Gastroesophageal sphincter (tissue), 4 donors: ENCODE data around the gene IPO11. TPM values are rescaled to one million over a fixed set of nuclear protein-coding genes. Genes with fewer than 3 reads are reported as not detected.

ENCODE experiments used
- ATAC-seq: fragments of 150-250 bp; one replicate; pipeline ENCODE4 v1.9.1; 2016; ENCODE audit warnings: mild to moderate bottlenecking, moderate library complexity
- H3K27ac ChIP-seq, 4 donors: fragments of 200-600 bp; sonication (generic) in 3 of 4; 1 replicate in 3 of 4; 2 replicates in 1 of 4; pipeline ENCODE4 v1.5.1; 2016 to 2019
- H3K27me3 ChIP-seq: fragments of 200-600 bp; sonication (generic); one replicate; pipeline ENCODE4 v1.5.1; 2019
- H3K36me3 ChIP-seq, 2 donors: fragments of 200-600 bp; sonication (generic); one replicate each; pipeline ENCODE4 v1.5.1; 2019; ENCODE audit warnings: control low read depth in 1 of 2
- H3K4me1 ChIP-seq, 3 donors: fragments of 200-600 bp; sonication (generic); 1 replicate in 2 of 3; 2 replicates in 1 of 3; pipeline ENCODE4 v1.5.1; 2016 to 2019; ENCODE audit warnings: control low read depth in 2 of 3
- H3K4me3 ChIP-seq, 2 donors: fragments of 200-600 bp; sonication (generic); one replicate each; pipeline ENCODE4 v1.5.1; 2019; ENCODE audit warnings: mild to moderate bottlenecking in 1 of 2, moderate library complexity in 1 of 2
- H3K9me3 ChIP-seq, 3 donors: fragments of 200-600 bp; sonication (generic); one replicate each; pipeline ENCODE4 v1.5.1; 2017 to 2019; ENCODE audit warnings: control low read depth in 2 of 3
- CTCF ChIP-seq, 4 experiments: fragments of 200-600 bp in 2 of 4; fragments of 450-650 bp in 2 of 4; sonication (generic) in 1 of 4; IDR thresholded peaks; one replicate each; pipeline ENCODE4 v1.5.1; 2017 to 2019; ENCODE audit warnings: antibody characterized with exemption in 4 of 4, mild to moderate bottlenecking in 2 of 4, moderate library complexity in 2 of 4
- EP300 ChIP-seq: sonication (generic); formaldehyde crosslinking; IDR thresholded peaks from one replicate; pipeline ENCODE4 v1.6.1; 2017; ENCODE audit warnings: antibody characterized with exemption, mild to moderate bottlenecking
- POLR2A ChIP-seq, 2 donors: fragments of 450-650 bp; IDR thresholded peaks; one replicate each; pipeline ENCODE4 v1.6.1; 2017; ENCODE audit warnings: antibody characterized with exemption in 2 of 2, mild to moderate bottlenecking in 2 of 2, moderate library complexity in 1 of 2
- POLR2AphosphoS5 ChIP-seq: sonication (generic); formaldehyde crosslinking; IDR thresholded peaks from one replicate; pipeline ENCODE4 v1.6.1; 2017; ENCODE audit warnings: antibody characterized with exemption
- WGBS, 2 donors: methylation state at CpG; one replicate each; pipeline ENCODE4 v1.1.5; 2018; ENCODE audit warnings: low coverage in 1 of 2; 5-methylcytosine and 5-hydroxymethylcytosine counted together
- total RNA-seq, 4 donors: library from RNA; depleted of rRNA; stranded (reverse); fragments of >200 nt; gene quantifications; one replicate each; pipeline ENCODE4 v1.1.0, GENCODE V29; 2016

The IPO11 gene
- 10 to 100 TPM; 15.8 to 25.1 (median 17.2) TPM for total RNA-seq

- H3K4me3 ChIP-seq, result peak within 1 kb of the TSS; percentile 85 to 97
- TF ChIP-seq EP300, result no peak
- peak; percentile 64 to 78 for TF ChIP-seq POLR2A (IDR thresholded peaks at IDR 0.05)
- no peak for TF ChIP-seq CTCF (IDR thresholded peaks at IDR 0.05)
- TF ChIP-seq POLR2AphosphoS5, result peak; percentile 93
- peaks cover 0 to 29% (median 9%) of the 10 kb centered on the region in 3 donors for H3K4me1 ChIP-seq
- H3K9me3 ChIP-seq, result no peaks in the 10 kb centered on the region
- WGBS, 2 donors, result 0% methylated on average over 8 to 10 of the region's 66 CpGs
- H3K27ac ChIP-seq, result peak within 1 kb of the TSS; percentile 24 to 86 (median 84)
- no peaks in the 10 kb centered on the region for H3K36me3 ChIP-seq
- ATAC-seq, result peak; percentile 100
- no peaks in the 10 kb centered on the region for H3K27me3 ChIP-seq
These were observed at the start of gene IPO11 for GRCh38 chr5:62412549-62413329. TSS of gene IPO11 (plus strand) at chr5:62412763. CDS start at chr5:62437280, 24,517 bp downstream.

GRCh38 chr5:62369039-62369438, 43.5 kb upstream of the IPO11 start:
- Histone ChIP-seq H3K9me3 (no peaks in the 10 kb centered on the region), H3K4me3 (no peak overlapping the region), H3K36me3 (peaks cover 0 to 71% of the 10 kb centered on the region in 2 donors), H3K27me3 (no peaks in the 10 kb centered on the region), H3K4me1 (no peaks in the 10 kb centered on the region), H3K27ac (no peak overlapping the region)
- 95 to 100% methylated on average over 1 to 2 of the region's 2 CpGs for WGBS, 2 donors
- TF ChIP-seq EP300 (no peak), POLR2A (IDR thresholded peaks at IDR 0.05) (no peak), CTCF (IDR thresholded peaks at IDR 0.05) (no peak), POLR2AphosphoS5 (no peak)
- ATAC-seq, result no peak

- Histone ChIP-seq H3K36me3 (peaks cover 0 to 71% of the 10 kb centered on the region in 2 donors), H3K27ac (no peak overlapping the region), H3K9me3 (no peaks in the 10 kb centered on the region), H3K4me1 (no peaks in the 10 kb centered on the region), H3K27me3 (no peaks in the 10 kb centered on the region), H3K4me3 (no peak overlapping the region)
- no peak for ATAC-seq
- TF ChIP-seq CTCF (IDR thresholded peaks at IDR 0.05) (no peak), POLR2A (IDR thresholded peaks at IDR 0.05) (no peak), EP300 (no peak), POLR2AphosphoS5 (no peak)
These were observed 41.2 kb upstream of the IPO11 start for GRCh38 chr5:62371409-62371808.

- peaks cover 0 to 71% of the 10 kb centered on the region in 2 donors for H3K36me3 ChIP-seq
- H3K4me3 ChIP-seq, result no peak overlapping the region
- H3K27me3 ChIP-seq, result no peaks in the 10 kb centered on the region
- WGBS, 2 donors, result 100% methylated on average over 1 to 2 of the region's 3 CpGs
- H3K9me3 ChIP-seq, result no peaks in the 10 kb centered on the region
- TF ChIP-seq POLR2A (IDR thresholded peaks at IDR 0.05) (no peak), EP300 (no peak), POLR2AphosphoS5 (no peak), CTCF (IDR thresholded peaks at IDR 0.05) (no peak)
- H3K27ac ChIP-seq, result no peak overlapping the region
- ATAC-seq, result no peak
- no peaks in the 10 kb centered on the region for H3K4me1 ChIP-seq
These were observed 40.0 kb upstream of the IPO11 start for GRCh38 chr5:62372600-62372999.

GRCh38 chr5:62373382-62373781, 39.2 kb upstream of the IPO11 start:
- ATAC-seq, result no peak
- Histone ChIP-seq H3K27me3 (no peaks in the 10 kb centered on the region), H3K4me1 (no peaks in the 10 kb centered on the region), H3K4me3 (no peak overlapping the region), H3K27ac (no peak overlapping the region), H3K36me3 (peaks cover 0 to 72% of the 10 kb centered on the region in 2 donors), H3K9me3 (no peaks in the 10 kb centered on the region)
- no peak for TF ChIP-seq EP300
- no peak for TF ChIP-seq CTCF (IDR thresholded peaks at IDR 0.05)
- no peak for TF ChIP-seq POLR2A (IDR thresholded peaks at IDR 0.05)
- TF ChIP-seq POLR2AphosphoS5, result no peak
- WGBS, 2 donors, result 97 to 100% methylated on average over 3 of the region's 3 CpGs
